ENCODE results near the gene HESX1. TPM values are rescaled to one million over a fixed set of nuclear protein-coding genes. Genes with fewer than 3 reads are reported as not detected.

HESX1 gene
- total and polyA plus RNA-seq, 4 donors: 0.76 to 2.9 (median 1.4) TPM

DNA sequence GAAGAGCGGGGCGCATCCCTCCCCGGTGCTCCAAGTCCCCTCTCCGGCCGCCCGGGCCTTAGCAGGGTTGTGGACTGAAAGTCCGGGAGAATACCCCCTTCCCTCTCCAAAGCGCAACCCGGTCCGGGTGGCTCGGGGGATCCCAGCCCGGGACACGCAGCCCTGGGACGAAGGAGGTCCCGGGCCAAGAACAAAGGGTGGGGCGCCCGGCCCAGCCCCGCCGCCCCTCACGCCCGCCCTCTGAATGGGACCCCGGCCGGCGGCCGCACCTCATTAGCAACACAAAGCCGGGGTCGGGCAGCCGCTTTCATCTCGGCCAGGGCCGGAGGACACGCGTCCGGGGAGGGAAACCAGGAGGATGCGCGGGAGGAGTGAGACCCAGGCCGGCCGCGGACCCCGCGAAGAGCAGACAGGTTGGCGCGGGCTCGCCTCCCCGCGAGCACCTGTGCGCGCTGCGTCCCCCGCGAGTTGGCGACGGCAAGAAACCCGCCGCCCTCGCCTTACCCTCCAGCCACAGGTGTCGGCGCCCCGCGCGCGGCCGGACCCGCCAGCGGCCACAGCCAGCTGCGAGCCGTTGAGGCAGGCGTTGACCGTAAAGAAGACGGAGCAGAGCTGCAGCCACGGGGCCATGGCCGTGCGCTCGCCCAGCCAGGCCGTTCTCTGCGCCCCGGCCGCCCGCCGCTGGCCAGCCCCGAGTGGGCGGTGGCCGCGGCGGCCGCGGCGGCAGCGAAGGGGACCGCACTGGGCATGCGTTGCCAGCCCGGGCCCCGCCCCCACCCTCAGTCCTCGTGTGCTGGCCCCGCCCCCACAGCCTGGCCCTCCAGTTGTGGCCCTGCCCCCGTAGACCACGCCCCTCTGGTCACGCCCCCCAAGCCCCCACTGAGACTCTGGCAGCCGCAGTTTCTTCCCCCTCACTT lies 34.9 kb downstream of the HESX1 start, which contains the start of gene IL17RD:
Gene IL17RD (minus strand): TSS at position 697 of the 917 bp plus-strand sequence. CDS start 67 bp downstream, at position 630.
- H3K27me3 ChIP-seq (ENCODE audit: control insufficient read depth in 3 of 3, insufficient read depth in 3 of 3, low read length in 2 of 3): peaks cover 0 to 3% (median 2%) of the 10 kb centered on the region in 3 donors
- no peaks in the 10 kb centered on the region for H3K9me3 ChIP-seq (ENCODE audit: control insufficient read depth in 4 of 4, insufficient read depth in 3 of 4, low read length in 3 of 4)
- WGBS, 2 donors: 0 to 1% methylated on average over 71 to 98 of the region's 98 CpGs
- DNase-seq: peak; percentile 89 to 91 (median 90)
- no peaks in the 10 kb centered on the region for H3K36me3 ChIP-seq (ENCODE audit: control insufficient read depth in 4 of 4, insufficient read depth in 4 of 4, low read length in 4 of 4)
- H3K27ac ChIP-seq (ENCODE audit: low read depth in 1 of 2, low read length in 1 of 2): peak within 1 kb of the TSS in 1 of 2 donors; percentile 35
- TF ChIP-seq, protein P1, sequence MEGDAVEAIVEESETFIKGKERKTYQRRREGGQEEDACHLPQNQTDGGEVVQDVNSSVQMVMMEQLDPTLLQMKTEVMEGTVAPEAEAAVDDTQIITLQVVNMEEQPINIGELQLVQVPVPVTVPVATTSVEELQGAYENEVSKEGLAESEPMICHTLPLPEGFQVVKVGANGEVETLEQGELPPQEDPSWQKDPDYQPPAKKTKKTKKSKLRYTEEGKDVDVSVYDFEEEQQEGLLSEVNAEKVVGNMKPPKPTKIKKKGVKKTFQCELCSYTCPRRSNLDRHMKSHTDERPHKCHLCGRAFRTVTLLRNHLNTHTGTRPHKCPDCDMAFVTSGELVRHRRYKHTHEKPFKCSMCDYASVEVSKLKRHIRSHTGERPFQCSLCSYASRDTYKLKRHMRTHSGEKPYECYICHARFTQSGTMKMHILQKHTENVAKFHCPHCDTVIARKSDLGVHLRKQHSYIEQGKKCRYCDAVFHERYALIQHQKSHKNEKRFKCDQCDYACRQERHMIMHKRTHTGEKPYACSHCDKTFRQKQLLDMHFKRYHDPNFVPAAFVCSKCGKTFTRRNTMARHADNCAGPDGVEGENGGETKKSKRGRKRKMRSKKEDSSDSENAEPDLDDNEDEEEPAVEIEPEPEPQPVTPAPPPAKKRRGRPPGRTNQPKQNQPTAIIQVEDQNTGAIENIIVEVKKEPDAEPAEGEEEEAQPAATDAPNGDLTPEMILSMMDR (IDR thresholded peaks at IDR 0.05; ENCODE audit: control extremely low read depth, extremely low read depth): no peak
- peak within 1 kb of the TSS; percentile 75 for H3K4me3 ChIP-seq
- peaks cover 0 to 29% (median 14%) of the 10 kb centered on the region in 5 donors for H3K4me1 ChIP-seq (ENCODE audit: control insufficient read depth in 5 of 5, insufficient read depth in 5 of 5, low read length in 5 of 5)
- peak; percentile 83 for ATAC-seq (ENCODE audit: insufficient read depth, low FRiP score)
- no peak within 1 kb of the TSS for H3K9ac ChIP-seq (ENCODE audit: insufficient read depth in 1 of 2, low read length in 2 of 2)

DNA sequence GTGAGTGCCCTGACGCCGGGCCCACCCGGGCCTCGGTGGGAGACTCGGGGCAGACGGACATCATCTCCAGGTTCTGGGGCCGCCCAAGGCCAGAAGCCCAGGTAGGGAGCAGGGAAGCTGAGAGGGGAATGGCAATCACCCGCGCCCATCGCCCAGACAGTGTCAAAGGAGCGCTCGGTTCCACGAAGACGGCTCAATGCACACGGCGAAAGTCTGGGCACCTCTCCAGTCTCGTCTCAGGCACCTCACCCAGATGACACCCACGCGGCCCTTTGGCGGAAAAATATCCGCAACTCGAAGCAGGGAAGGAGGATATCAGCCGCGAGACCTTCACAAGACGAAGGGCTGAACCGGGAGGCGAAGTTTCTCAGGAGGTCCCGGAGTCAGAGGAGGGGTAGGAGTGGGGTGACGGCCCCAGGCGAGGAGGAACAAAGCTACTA lies 35.5 kb downstream of the HESX1 start:
- WGBS, 2 donors: 3 to 10% methylated on average over 30 of the region's 30 CpGs
- peaks cover 0 to 3% (median 2%) of the 10 kb centered on the region in 3 donors for H3K27me3 ChIP-seq (ENCODE audit: control insufficient read depth in 3 of 3, insufficient read depth in 3 of 3, low read length in 2 of 3)
- DNase-seq (peak; percentile 51 to 75 (median 53)), ATAC-seq (ENCODE audit: insufficient read depth, low FRiP score) (no peak)
- H3K27ac ChIP-seq (ENCODE audit: low read depth in 1 of 2, low read length in 1 of 2): peak overlapping the region in 1 of 2 donors; percentile 12
- no peaks in the 10 kb centered on the region for H3K9me3 ChIP-seq (ENCODE audit: control insufficient read depth in 4 of 4, insufficient read depth in 3 of 4, low read length in 3 of 4)
- peaks cover 3 to 33% (median 14%) of the 10 kb centered on the region in 5 donors for H3K4me1 ChIP-seq (ENCODE audit: control insufficient read depth in 5 of 5, insufficient read depth in 5 of 5, low read length in 5 of 5)
- no peak overlapping the region for H3K4me3 ChIP-seq
- TF ChIP-seq, protein P1 (IDR thresholded peaks at IDR 0.05; ENCODE audit: control extremely low read depth, extremely low read depth): no peak
- no peak overlapping the region for H3K9ac ChIP-seq (ENCODE audit: insufficient read depth in 1 of 2, low read length in 2 of 2)
- no peaks in the 10 kb centered on the region for H3K36me3 ChIP-seq (ENCODE audit: control insufficient read depth in 4 of 4, insufficient read depth in 4 of 4, low read length in 4 of 4)

DNA sequence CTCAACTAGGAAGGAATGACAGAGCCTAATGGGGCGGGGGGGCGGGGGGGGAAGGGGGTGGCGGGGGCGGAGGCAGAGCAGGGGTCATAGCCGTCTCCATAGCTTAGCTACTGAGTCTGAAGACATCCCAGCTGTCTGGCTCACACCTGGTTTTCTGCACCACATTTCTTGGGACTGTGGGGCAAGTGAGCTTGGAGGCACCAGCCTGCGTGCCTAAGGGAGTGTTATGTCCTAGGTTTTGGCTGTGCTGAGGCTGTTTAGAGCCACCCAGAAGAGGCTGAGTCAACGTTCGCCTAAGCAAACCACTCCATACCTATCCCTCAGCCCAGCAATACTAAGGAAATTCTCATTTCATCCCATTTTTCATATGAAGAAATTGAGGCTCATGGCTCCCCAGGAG lies 36.0 kb downstream of the HESX1 start:
- Histone ChIP-seq H3K4me3 (no peak overlapping the region), H3K27ac (ENCODE audit: low read depth in 1 of 2, low read length in 1 of 2) (no peak overlapping the region), H3K9me3 (ENCODE audit: control insufficient read depth in 4 of 4, insufficient read depth in 3 of 4, low read length in 3 of 4) (no peaks in the 10 kb centered on the region), H3K9ac (ENCODE audit: insufficient read depth in 1 of 2, low read length in 2 of 2) (no peak overlapping the region), H3K36me3 (ENCODE audit: control insufficient read depth in 4 of 4, insufficient read depth in 4 of 4, low read length in 4 of 4) (no peaks in the 10 kb centered on the region), H3K27me3 (ENCODE audit: control insufficient read depth in 3 of 3, insufficient read depth in 3 of 3, low read length in 2 of 3) (peaks cover 0 to 3% (median 2%) of the 10 kb centered on the region in 3 donors), H3K4me1 (ENCODE audit: control insufficient read depth in 5 of 5, insufficient read depth in 5 of 5, low read length in 5 of 5) (peaks cover 3 to 36% (median 14%) of the 10 kb centered on the region in 5 donors)
- ATAC-seq (ENCODE audit: insufficient read depth, low FRiP score): no peak
- TF ChIP-seq, protein P1 (IDR thresholded peaks at IDR 0.05; ENCODE audit: control extremely low read depth, extremely low read depth): no peak
- WGBS, 2 donors: 39 to 62% methylated on average over 5 to 7 of the region's 8 CpGs
- DNase-seq: no peak
